Activated T-helper 1 cell treated with anti-CD3 and anti-CD28 coated beads, Interleukin-2, amount 50 U/mL, for 16 hours (primary cell): ENCODE data around the gene SCGB1D1.

ENCODE experiments used
- DNase-seq, 2 donors: peaks; one replicate each; pipeline ENCODE4 v3.0.0-alpha.2; 2020; ENCODE audit warnings: low read depth in 1 of 2, low spot score in 1 of 2

SCGB1D1 gene

GRCh38 chr11:62221498-62221897, 31.5 kb downstream of the SCGB1D1 start:
- no peak for DNase-seq

GRCh38 chr11:62223095-62223494, 33.1 kb downstream of the SCGB1D1 start:
- no peak for DNase-seq

DNA sequence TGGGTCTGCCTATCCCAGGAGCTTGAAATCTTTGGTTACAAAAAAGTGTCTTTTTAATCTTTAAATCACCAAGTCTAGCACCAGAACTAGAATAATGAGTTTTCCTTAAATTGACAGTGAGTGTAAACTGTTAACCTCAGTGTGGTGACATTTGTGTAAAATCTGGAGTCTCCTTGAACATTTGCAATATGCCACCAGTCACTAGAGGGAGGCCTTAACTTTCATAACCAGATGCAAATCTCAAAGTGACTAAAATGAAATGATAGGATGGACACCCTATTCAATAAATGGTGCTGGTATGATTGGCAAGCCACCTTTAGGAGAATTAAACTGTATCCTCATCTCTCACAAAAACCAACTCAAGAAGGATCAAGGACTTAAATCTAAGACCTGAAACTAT, 43.7 kb downstream of the SCGB1D1 start:
- no peak for DNase-seq

DNA sequence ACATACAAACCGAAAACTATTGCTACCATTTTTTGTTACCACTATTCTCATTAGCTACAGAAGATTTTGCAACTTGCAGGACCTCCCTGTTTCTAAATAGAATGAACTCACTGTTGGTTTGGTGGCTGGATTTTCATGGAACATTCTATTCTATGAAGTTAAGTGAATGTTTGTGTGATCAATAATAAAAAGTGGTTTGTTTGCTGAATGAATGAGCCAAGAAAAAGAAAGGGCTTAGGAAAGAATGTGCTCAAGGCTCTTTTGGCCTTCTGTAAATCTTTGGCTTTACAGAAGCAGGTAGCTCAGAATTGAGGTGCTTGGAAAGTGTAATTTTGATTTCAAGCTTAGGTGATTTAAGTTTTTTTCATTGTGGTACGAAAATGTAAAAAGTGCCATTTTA, 46.2 kb downstream of the SCGB1D1 start:
- DNase-seq, result no peak

GRCh38 chr11:62237499-62237898, 47.5 kb downstream of the SCGB1D1 start:
- no peak for DNase-seq

- DNase-seq, result no peak
Observed at GRCh38 chr11:62238151-62238550, 48.1 kb downstream of the SCGB1D1 start.

- DNase-seq, result no peak
Observed at GRCh38 chr11:62241095-62241494, 51.1 kb downstream of the SCGB1D1 start.

DNA sequence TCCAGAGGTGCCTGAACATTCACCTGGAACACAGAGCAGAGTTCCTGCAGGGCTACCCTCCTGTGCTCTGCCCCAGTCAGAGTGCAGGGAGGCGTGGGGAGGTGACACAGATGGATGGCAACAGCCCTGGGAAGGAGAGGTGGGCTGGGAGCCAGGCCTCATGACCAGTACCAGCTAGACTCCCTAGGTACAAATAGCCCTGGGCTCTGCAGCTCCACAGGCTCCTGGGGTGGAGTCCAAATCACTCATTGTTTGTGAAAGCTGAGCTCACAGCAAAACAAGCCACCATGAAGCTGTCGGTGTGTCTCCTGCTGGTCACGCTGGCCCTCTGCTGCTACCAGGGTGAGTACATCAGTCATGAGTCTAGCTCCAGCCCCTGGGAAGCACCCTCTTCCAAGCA, 52.0 kb downstream of the SCGB1D1 start, which contains the start of gene SCGB1D2:
TSS of gene SCGB1D2 (plus strand) at position 219 of the 400 bp plus-strand sequence. CDS start at position 288, 69 bp downstream.
- no peak for DNase-seq
